ENCODE data around the gene MYH9.

- TF ChIP-seq CTCF (tag by site-specific recombination; IDR thresholded peaks at IDR 0.05) (no peak), ZNF580 (tag by site-specific recombination; IDR thresholded peaks at IDR 0.05) (no peak), ZNF701 (tag by site-specific recombination; IDR thresholded peaks at IDR 0.05) (no peak), HOXA7 (CRISPR knock-in tag; IDR thresholded peaks at IDR 0.05; ENCODE audit: borderline replicate concordance) (no peak), GLIS1 (tag by site-specific recombination; IDR thresholded peaks at IDR 0.05) (no peak), ZNF362 (tag by site-specific recombination; IDR thresholded peaks at IDR 0.05) (no peak), ZNF274 (IDR thresholded peaks at IDR 0.05; ENCODE audit: low read length) (no peak), ZNF274 (tag by site-specific recombination; IDR thresholded peaks at IDR 0.05; ENCODE audit: borderline replicate concordance) (no peak), ZNF239 (tag by site-specific recombination; IDR thresholded peaks at IDR 0.05) (no peak), ELK4 (IDR thresholded peaks at IDR 0.05; ENCODE audit: borderline replicate concordance, low read depth, low read length) (no peak), ZNF24 (tag by site-specific recombination; IDR thresholded peaks at IDR 0.05) (no peak), PBX3 (CRISPR knock-in tag; IDR thresholded peaks at IDR 0.05) (no peak)
Measured at GRCh38 chr22:36347094-36347493, 40.7 kb downstream of the MYH9 start.

Measured in HEK293 (cell line).